HepG2 (cell line): ENCODE measurements around the gene OPRD1. TPM values are rescaled to one million over a fixed set of nuclear protein-coding genes. Genes with fewer than 3 reads are reported as not detected.

Source experiments
- ATAC-seq: fragments of 200-7000 bp; cut with Tn5 transposase; 3 replicates; pipeline ENCODE4 v1.9.1; 2020; ENCODE audit warnings: mild to moderate bottlenecking, moderate library complexity
- BruUV-seq: library from RNA; stranded (reverse); fragments of 400-500 nt; replicated peaks from 2 replicates; lab custom pipeline; 2021; lab: Mats Ljungman, UMichigan
- CTCF ChIA-PET: fragments of 300-600 bp; formaldehyde crosslinking; extraction: SDS; loops from one replicate; lab custom pipeline; 2021; ENCODE audit warnings: low total read pairs, inconsistent platforms, low intra/inter-chr PET ratio; lab: Yijun Ruan, JAX
- POLR2A ChIA-PET: fragments of 350-600 bp; sonication (Branson Sonifier 250); formaldehyde crosslinking; loops from one replicate; lab custom pipeline; 2020; ENCODE audit warnings: antibody characterized with exemption, inconsistent platforms; lab: Yijun Ruan, JAX
- DNase-seq: peaks from one replicate; pipeline ENCODE4 v3.0.0-alpha.2; 2015; ENCODE audit warnings: low spot score
- FAIRE-seq: peaks from 3 replicates; lab custom pipeline; 2011; peaks lifted over from hg19 to GRCh38; lab: Jason Lieb, UNC
- H2AFZ ChIP-seq: one replicate; pipeline ENCODE4 v1.6.1; 2011; ENCODE audit warnings: low read length, inconsistent platforms
- H3K27ac ChIP-seq: fragments of 300-600 bp; 3 replicates; pipeline ENCODE4 v1.8.0; 2011; ENCODE audit warnings: mixed run types, mild to moderate bottlenecking, mixed read lengths, low read length, inconsistent platforms; ENCODE audit not compliant: insufficient read depth; ENCODE audit errors: extremely low read length
- H3K27me3 ChIP-seq, 2 experiments: fragments of 200-600 bp in 1 of 2; 2 replicates in 1 of 2; 3 replicates in 1 of 2; pipeline versions ENCODE4 v1.6.0 to v1.8.0; 2011; ENCODE audit warnings: low read length in 2 of 2, mild to moderate bottlenecking in 2 of 2, moderate library complexity in 2 of 2, inconsistent platforms in 1 of 2; ENCODE audit not compliant: insufficient read depth in 2 of 2, control insufficient read depth in 1 of 2
- H3K36me3 ChIP-seq, 2 experiments: fragments of 200-600 bp in 1 of 2; replicated peaks in 1 of 2; 2 replicates in 1 of 2; 3 replicates in 1 of 2; pipeline versions ENCODE4 v1.5.1 to v1.8.0; 2011; ENCODE audit warnings: low read length in 2 of 2, inconsistent platforms in 1 of 2; ENCODE audit not compliant: insufficient read depth in 2 of 2, control insufficient read depth in 1 of 2
- H3K4me1 ChIP-seq: 2 replicates; pipeline ENCODE4 v1.5.1; 2012; ENCODE audit warnings: low read length, inconsistent platforms; ENCODE audit not compliant: insufficient read depth
- H3K4me2 ChIP-seq: 2 replicates; pipeline ENCODE4 v1.6.0; 2011; ENCODE audit warnings: low read depth, low read length, inconsistent platforms
- H3K4me3 ChIP-seq, 3 experiments: fragments of 200-600 bp in 1 of 3; sonication (generic), shearing (Covaris generic) in 1 of 3; replicated peaks in 1 of 3; 2 replicates each; pipeline ENCODE4 v1.5.1; 2011 to 2016; ENCODE audit warnings: low read length in 3 of 3, inconsistent platforms in 2 of 3, low read depth in 2 of 3, mild to moderate bottlenecking in 2 of 3, control low read depth in 1 of 3, mixed read lengths in 1 of 3; ENCODE audit not compliant: insufficient read depth in 1 of 3
- H3K79me2 ChIP-seq: one replicate; pipeline ENCODE4 v1.6.1; 2011; ENCODE audit warnings: low read length, inconsistent platforms; ENCODE audit not compliant: insufficient read depth
- H3K9ac ChIP-seq: 2 replicates; pipeline ENCODE4 v1.6.0; 2011; ENCODE audit warnings: mild to moderate bottlenecking, low read depth, low read length, inconsistent platforms; ENCODE audit not compliant: insufficient read depth
- H3K9me3 ChIP-seq: 2 replicates; pipeline ENCODE4 v1.5.1; 2012; ENCODE audit warnings: mild to moderate bottlenecking, low read length
- H4K20me1 ChIP-seq: 2 replicates; pipeline ENCODE4 v1.6.0; 2011; ENCODE audit warnings: inconsistent platforms, mild to moderate bottlenecking, low read length, moderate library complexity; ENCODE audit not compliant: insufficient read depth
- CTCF ChIP-seq: sonication (generic); formaldehyde crosslinking; IDR thresholded peaks from 2 replicates; pipeline ENCODE4 v1.5.0; 2020; ENCODE audit warnings: mild to moderate bottlenecking, missing genetic modification reagents, moderate library complexity
- FOXK2 ChIP-seq: fragments of 450-650 bp; IDR thresholded peaks from 2 replicates; pipeline ENCODE4 v1.6.1; 2016
- GPBP1L1 ChIP-seq: sonication (generic); formaldehyde crosslinking; IDR thresholded peaks from 2 replicates; pipeline ENCODE4 v1.5.0; 2020; ENCODE audit warnings: mild to moderate bottlenecking, missing genetic modification reagents
- NPAS2 ChIP-seq: sonication (generic); formaldehyde crosslinking; IDR thresholded peaks from 2 replicates; pipeline ENCODE4 v1.8.0; 2022; ENCODE audit warnings: mild to moderate bottlenecking, missing genetic modification reagents, borderline replicate concordance
- SALL1 ChIP-seq: sonication (generic); formaldehyde crosslinking; IDR thresholded peaks from 2 replicates; pipeline ENCODE4 v1.8.0; 2022; ENCODE audit warnings: mild to moderate bottlenecking, missing genetic modification reagents
- STAG1 ChIP-seq: sonication (generic); formaldehyde crosslinking; IDR thresholded peaks from 2 replicates; pipeline ENCODE4 v1.4.0; 2020; ENCODE audit warnings: missing genetic modification reagents
- ZEB1 ChIP-seq: IDR thresholded peaks from 2 replicates; pipeline ENCODE4 v1.6.1; 2012; ENCODE audit warnings: mild to moderate bottlenecking, low read depth, inconsistent platforms; ENCODE audit not compliant: insufficient replicate concordance
- ZNF329 ChIP-seq: sonication (generic); formaldehyde crosslinking; IDR thresholded peaks from 2 replicates; pipeline ENCODE4 v1.9.0; 2021; ENCODE audit warnings: low read depth, mild to moderate bottlenecking, missing genetic modification reagents
- ZNF44 ChIP-seq: sonication (generic); formaldehyde crosslinking; IDR thresholded peaks from 2 replicates; pipeline ENCODE4 v1.5.1; 2020; ENCODE audit warnings: mild to moderate bottlenecking, missing genetic modification reagents
- ZNF598 ChIP-seq: sonication (generic); formaldehyde crosslinking; IDR thresholded peaks from 2 replicates; pipeline ENCODE4 v1.5.1; 2020; ENCODE audit warnings: mild to moderate bottlenecking, missing genetic modification reagents, borderline replicate concordance
- WGBS: methylation state at CpG from one replicate; pipeline ENCODE4 v1.1.6; 2017; ENCODE audit warnings: low lambda C conversion rate; 5-methylcytosine and 5-hydroxymethylcytosine counted together
- in situ Hi-C: cut with HindIII; loops from 2 replicates; pipeline ENCODE4 v1.10.0; 2017; ENCODE audit warnings: low pct_unique_long_range_greater_than_20kb; ENCODE audit not compliant: extremely low pct_ligation_motif_present
- intact Hi-C: fragments of 100-400 bp; cut with micrococcal nuclease; formaldehyde crosslinking; loops from one replicate; pipeline ENCODE4 v1.10.0; 2022; ENCODE audit not compliant: unreplicated experiment
- polyA plus RNA-seq, 8 experiments: library from polyadenylated mRNA; depleted of rRNA in 3 of 8; stranded (reverse) in 7 of 8; unstranded in 1 of 8; fragments of >200 nt; fragmentation: Illumina TruSeq in 4 of 8; extraction: Trizol in 4 of 8; gene quantifications; 2 replicates each; pipeline versions ENCODE4 v1.2.1 to v1.2.3, GENCODE V29; 2011 to 2016; ENCODE audit warnings: low read depth in 4 of 8, missing spikeins in 1 of 8, mixed read lengths in 1 of 8; ENCODE audit not compliant: insufficient read depth in 1 of 8
- total RNA-seq, 5 experiments: library from RNA; depleted of rRNA; stranded (reverse); fragments of >200 nt; fragmentation: Illumina TruSeq; extraction: Trizol; gene quantifications; 2 replicates each; pipeline ENCODE4 v1.2.3, GENCODE V29; 2016; ENCODE audit warnings: low read depth in 1 of 5

Gene OPRD1
- total and polyA plus RNA-seq, 2 of the 13 experiments (the other 11 are each of a cell fraction or from before 2014, with no cell fraction given): 0.02 to 0.03 TPM

- intact Hi-C loops: no loop called here
- Histone ChIP-seq H3K27me3 (no peaks in the 10 kb centered on the region), H4K20me1 (no peaks in the 10 kb centered on the region), H3K79me2 (no peaks in the 10 kb centered on the region), H3K9ac (no peak overlapping the region), H3K9me3 (no peaks in the 10 kb centered on the region), H3K27ac (no peak overlapping the region), H3K4me1 (peaks cover 2% of the 10 kb centered on the region), H3K4me3 (no peak overlapping the region), H3K36me3 (no peaks in the 10 kb centered on the region), H2AFZ (no peak overlapping the region), H3K4me2 (peak overlapping the region; percentile 18; the same call in 1 of the 2 replicates)
- FAIRE-seq: no peak
- TF ChIP-seq FOXK2 (no peak), ZNF598 (CRISPR knock-in tag) (no peak), NPAS2 (CRISPR knock-in tag) (no peak), CTCF (CRISPR knock-in tag) (peak; percentile 54), GPBP1L1 (CRISPR knock-in tag) (no peak), ZNF44 (CRISPR knock-in tag) (no peak), ZEB1 (no peak), ZNF329 (CRISPR knock-in tag) (no peak), STAG1 (peak; percentile 53), SALL1 (CRISPR knock-in tag) (no peak)
- in situ Hi-C loops: loop anchor here (25.0 kb wide), 1 partner anchor 241 kb away; no protein-coding TSS in a partner anchor
- ChIA-PET CTCF (no interaction called here), POLR2A (no interaction called here)
- ATAC-seq: peak; percentile 59; the same call in 2 of the 3 replicates
- no TSS peak for BruUV-seq
- DNase-seq: no peak
- WGBS: 29% methylated on average over 17 of the region's 18 CpGs
Measured at GRCh38 chr1:28796352-28797211, 15.4 kb upstream of the OPRD1 start.
